Activated naive CD8-positive, alpha-beta T cell treated with anti-CD3 and anti-CD28 coated beads, Interleukin-2, amount 10 ng/mL, durations not matched to agents 7 days and 5 days (primary cell): ENCODE measurements around the gene PACS2. TPM values are rescaled to one million over a fixed set of nuclear protein-coding genes. Genes with fewer than 3 reads are reported as not detected.

Source experiments
- ATAC-seq: fragments of 150-1000 bp; cut with Tn5 transposase; one replicate; pipeline ENCODE4 v1.10.0; 2021; ENCODE audit warnings: low read depth, moderate library complexity
- POLR2A ChIA-PET: fragments of 350-600 bp; sonication (Branson Sonifier 250); formaldehyde crosslinking; loops from one replicate; lab custom pipeline; 2021; ENCODE audit warnings: antibody characterized with exemption; lab: Charles Lee
- DNase-seq: peaks from one replicate; pipeline ENCODE4 v3.0.0; 2021
- H3K27ac Mint-ChIP-seq: one replicate; pipeline ENCODE4 v1.8.0; 2022; ENCODE audit warnings: mild to moderate bottlenecking, mixed read lengths
- H3K27me3 Mint-ChIP-seq: one replicate; pipeline ENCODE4 v1.8.0; 2022; ENCODE audit warnings: mild to moderate bottlenecking, moderate library complexity, mixed read lengths
- H3K36me3 Mint-ChIP-seq: one replicate; pipeline ENCODE4 v1.8.0; 2021; ENCODE audit warnings: mild to moderate bottlenecking, mixed read lengths
- H3K4me1 Mint-ChIP-seq: one replicate; pipeline ENCODE4 v1.8.0; 2021; ENCODE audit warnings: mixed read lengths
- H3K4me3 Mint-ChIP-seq: one replicate; pipeline ENCODE4 v1.8.0; 2022; ENCODE audit warnings: mild to moderate bottlenecking, moderate library complexity, mixed read lengths
- H3K9me3 Mint-ChIP-seq: one replicate; pipeline ENCODE4 v1.8.0; 2021; ENCODE audit warnings: mixed read lengths
- total RNA-seq, 2 experiments: library from RNA; stranded (reverse); gene quantifications; one replicate each; pipeline ENCODE4 v1.2.3, GENCODE V29; 2021

Gene PACS2
- total RNA-seq, 2 experiments from 2014 or later, result 51.6 to 54.7 TPM

- POLR2A ChIA-PET, result no interaction called here
- peaks cover 27% of the 10 kb centered on the region for H3K36me3 Mint-ChIP-seq
- DNase-seq (no peak), ATAC-seq (no peak)
- no peak overlapping the region for H3K27ac Mint-ChIP-seq
- no peak overlapping the region for H3K4me3 Mint-ChIP-seq
- no peaks in the 10 kb centered on the region for H3K9me3 Mint-ChIP-seq
- no peaks in the 10 kb centered on the region for H3K27me3 Mint-ChIP-seq
- H3K4me1 Mint-ChIP-seq, result peaks cover 23% of the 10 kb centered on the region
Observed at GRCh38 chr14:105425823-105426247, 111.3 kb downstream of the PACS2 start.

- H3K27ac Mint-ChIP-seq, result no peak overlapping the region
- no peak overlapping the region for H3K4me3 Mint-ChIP-seq
- H3K27me3 Mint-ChIP-seq, result no peaks in the 10 kb centered on the region
- peaks cover 30% of the 10 kb centered on the region for H3K36me3 Mint-ChIP-seq
- no peaks in the 10 kb centered on the region for H3K9me3 Mint-ChIP-seq
- DNase-seq, result no peak
- ATAC-seq, result no peak
- peaks cover 20% of the 10 kb centered on the region for H3K4me1 Mint-ChIP-seq
- POLR2A ChIA-PET, result no interaction called here
Observed at GRCh38 chr14:105426416-105427130, 112.0 kb downstream of the PACS2 start.

- ATAC-seq (no peak), DNase-seq (no peak)
- Mint-ChIP-seq H3K36me3 (peaks cover 30% of the 10 kb centered on the region), H3K27me3 (no peaks in the 10 kb centered on the region), H3K4me3 (no peak overlapping the region), H3K9me3 (no peaks in the 10 kb centered on the region), H3K27ac (no peak overlapping the region), H3K4me1 (peaks cover 14% of the 10 kb centered on the region)
- POLR2A ChIA-PET, result interaction anchor here (0.7 kb wide), 2 partner anchors 8 to 10 kb away, joined by 6 to 9 read pairs; partner anchors contain the start of gene MTA1
Observed at GRCh38 chr14:105427412-105427811, 112.9 kb downstream of the PACS2 start.

GRCh38 chr14:105427936-105428485 lies 113.5 kb downstream of the PACS2 start:
- DNase-seq (no peak), ATAC-seq (no peak)
- H3K36me3 Mint-ChIP-seq, result peaks cover 30% of the 10 kb centered on the region
- H3K27me3 Mint-ChIP-seq, result no peaks in the 10 kb centered on the region
- peaks cover 10% of the 10 kb centered on the region for H3K4me1 Mint-ChIP-seq
- POLR2A ChIA-PET, result interaction anchor here (0.7 kb wide), 2 partner anchors 8 to 10 kb away, joined by 6 to 9 read pairs; partner anchors contain the start of gene MTA1
- H3K9me3 Mint-ChIP-seq, result no peaks in the 10 kb centered on the region
- H3K27ac Mint-ChIP-seq, result no peak overlapping the region
- H3K4me3 Mint-ChIP-seq, result no peak overlapping the region

GRCh38 chr14:105430042-105430441 lies 115.5 kb downstream of the PACS2 start:
- H3K27ac Mint-ChIP-seq, result no peak overlapping the region
- no peak for DNase-seq
- POLR2A ChIA-PET, result interaction anchor here (0.9 kb wide), 1 partner anchor 31 kb away, joined by 3 read pairs; no protein-coding TSS in a partner anchor
- H3K4me3 Mint-ChIP-seq, result no peak overlapping the region
- no peaks in the 10 kb centered on the region for H3K27me3 Mint-ChIP-seq
- ATAC-seq, result no peak
- no peaks in the 10 kb centered on the region for H3K9me3 Mint-ChIP-seq
- H3K36me3 Mint-ChIP-seq, result peaks cover 32% of the 10 kb centered on the region
- H3K4me1 Mint-ChIP-seq, result peaks cover 7% of the 10 kb centered on the region

- POLR2A ChIA-PET, result no interaction called here
- no peak overlapping the region for H3K27ac Mint-ChIP-seq
- H3K27me3 Mint-ChIP-seq, result no peaks in the 10 kb centered on the region
- no peaks in the 10 kb centered on the region for H3K9me3 Mint-ChIP-seq
- H3K4me1 Mint-ChIP-seq, result peaks cover 6% of the 10 kb centered on the region
- no peak overlapping the region for H3K4me3 Mint-ChIP-seq
- H3K36me3 Mint-ChIP-seq, result peaks cover 32% of the 10 kb centered on the region
- ATAC-seq, result no peak
- no peak for DNase-seq
Observed at GRCh38 chr14:105430565-105430964, 116.0 kb downstream of the PACS2 start.

GRCh38 chr14:105431256-105431655 lies 116.7 kb downstream of the PACS2 start:
- POLR2A ChIA-PET, result interaction anchor here (0.6 to 1.4 kb wide), 2 partner anchors 9 to 14 kb away, joined by 5 to 6 read pairs; no protein-coding TSS in a partner anchor
- Mint-ChIP-seq H3K4me1 (peaks cover 6% of the 10 kb centered on the region), H3K4me3 (no peak overlapping the region), H3K27ac (no peak overlapping the region), H3K9me3 (no peaks in the 10 kb centered on the region), H3K27me3 (no peaks in the 10 kb centered on the region), H3K36me3 (peaks cover 34% of the 10 kb centered on the region)
- DNase-seq (no peak), ATAC-seq (no peak)

GRCh38 chr14:105432657-105433056 lies 118.1 kb downstream of the PACS2 start:
- Mint-ChIP-seq H3K4me3 (no peak overlapping the region), H3K36me3 (peaks cover 25% of the 10 kb centered on the region), H3K27me3 (no peaks in the 10 kb centered on the region), H3K27ac (no peak overlapping the region), H3K4me1 (peaks cover 6% of the 10 kb centered on the region), H3K9me3 (no peaks in the 10 kb centered on the region)
- DNase-seq (no peak), ATAC-seq (no peak)
- POLR2A ChIA-PET, result no interaction called here

GRCh38 chr14:105433161-105433605 lies 118.6 kb downstream of the PACS2 start:
- ATAC-seq (no peak), DNase-seq (no peak)
- H3K9me3 Mint-ChIP-seq, result no peaks in the 10 kb centered on the region
- peaks cover 22% of the 10 kb centered on the region for H3K36me3 Mint-ChIP-seq
- H3K27ac Mint-ChIP-seq, result no peak overlapping the region
- H3K4me3 Mint-ChIP-seq, result no peak overlapping the region
- no peaks in the 10 kb centered on the region for H3K27me3 Mint-ChIP-seq
- POLR2A ChIA-PET, result no interaction called here
- H3K4me1 Mint-ChIP-seq, result peaks cover 6% of the 10 kb centered on the region

- H3K4me1 Mint-ChIP-seq, result peaks cover 3% of the 10 kb centered on the region
- H3K9me3 Mint-ChIP-seq, result no peaks in the 10 kb centered on the region
- POLR2A ChIA-PET, result no interaction called here
- H3K4me3 Mint-ChIP-seq, result no peak overlapping the region
- no peak overlapping the region for H3K27ac Mint-ChIP-seq
- no peaks in the 10 kb centered on the region for H3K27me3 Mint-ChIP-seq
- DNase-seq (no peak), ATAC-seq (no peak)
- peaks cover 5% of the 10 kb centered on the region for H3K36me3 Mint-ChIP-seq
Observed at GRCh38 chr14:105436402-105436801, 121.9 kb downstream of the PACS2 start.

- no peaks in the 10 kb centered on the region for H3K27me3 Mint-ChIP-seq
- DNase-seq (no peak), ATAC-seq (no peak)
- POLR2A ChIA-PET, result no interaction called here
- peaks cover 7% of the 10 kb centered on the region for H3K36me3 Mint-ChIP-seq
- no peak overlapping the region for H3K27ac Mint-ChIP-seq
- H3K4me1 Mint-ChIP-seq, result peaks cover 3% of the 10 kb centered on the region
- no peak overlapping the region for H3K4me3 Mint-ChIP-seq
- H3K9me3 Mint-ChIP-seq, result no peaks in the 10 kb centered on the region
Observed at GRCh38 chr14:105436891-105437722, 122.6 kb downstream of the PACS2 start.

GRCh38 chr14:105437723-105438500 lies 123.4 kb downstream of the PACS2 start:
- no peak for ATAC-seq
- Mint-ChIP-seq H3K36me3 (peaks cover 7% of the 10 kb centered on the region), H3K4me3 (no peak overlapping the region), H3K27ac (no peak overlapping the region), H3K4me1 (peaks cover 3% of the 10 kb centered on the region), H3K9me3 (no peaks in the 10 kb centered on the region), H3K27me3 (no peaks in the 10 kb centered on the region)
- DNase-seq, result no peak
- POLR2A ChIA-PET, result no interaction called here

- Mint-ChIP-seq H3K27me3 (no peaks in the 10 kb centered on the region), H3K4me1 (peaks cover 3% of the 10 kb centered on the region), H3K36me3 (peaks cover 7% of the 10 kb centered on the region), H3K4me3 (no peak overlapping the region), H3K27ac (no peak overlapping the region), H3K9me3 (no peaks in the 10 kb centered on the region)
- DNase-seq (no peak), ATAC-seq (no peak)
- POLR2A ChIA-PET, result no interaction called here
Observed at GRCh38 chr14:105439179-105439578, 124.6 kb downstream of the PACS2 start.
